ENCODE data around the gene TMEM201.

DNA sequence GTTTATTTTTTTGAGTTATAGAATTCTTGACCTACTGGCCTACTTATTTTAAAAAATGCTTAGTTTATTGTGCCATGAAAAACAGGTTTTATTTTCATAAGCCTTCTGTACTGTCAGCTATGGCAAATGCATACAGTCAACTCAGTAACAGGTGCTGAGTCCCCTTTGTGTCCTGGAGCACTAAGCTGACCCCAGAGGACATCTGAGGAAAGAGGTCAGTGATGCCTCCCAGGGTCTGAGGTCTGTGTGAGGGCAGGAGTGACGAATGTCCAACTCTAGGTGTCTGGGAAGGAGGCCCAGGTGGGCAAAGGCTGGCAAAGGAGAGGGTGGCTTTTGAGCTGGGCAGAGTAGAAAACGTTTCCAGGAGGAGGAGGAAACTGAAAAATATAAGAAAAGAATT is 7.8 kb upstream of the TMEM201 start:
- TF ChIP-seq, protein P1, sequence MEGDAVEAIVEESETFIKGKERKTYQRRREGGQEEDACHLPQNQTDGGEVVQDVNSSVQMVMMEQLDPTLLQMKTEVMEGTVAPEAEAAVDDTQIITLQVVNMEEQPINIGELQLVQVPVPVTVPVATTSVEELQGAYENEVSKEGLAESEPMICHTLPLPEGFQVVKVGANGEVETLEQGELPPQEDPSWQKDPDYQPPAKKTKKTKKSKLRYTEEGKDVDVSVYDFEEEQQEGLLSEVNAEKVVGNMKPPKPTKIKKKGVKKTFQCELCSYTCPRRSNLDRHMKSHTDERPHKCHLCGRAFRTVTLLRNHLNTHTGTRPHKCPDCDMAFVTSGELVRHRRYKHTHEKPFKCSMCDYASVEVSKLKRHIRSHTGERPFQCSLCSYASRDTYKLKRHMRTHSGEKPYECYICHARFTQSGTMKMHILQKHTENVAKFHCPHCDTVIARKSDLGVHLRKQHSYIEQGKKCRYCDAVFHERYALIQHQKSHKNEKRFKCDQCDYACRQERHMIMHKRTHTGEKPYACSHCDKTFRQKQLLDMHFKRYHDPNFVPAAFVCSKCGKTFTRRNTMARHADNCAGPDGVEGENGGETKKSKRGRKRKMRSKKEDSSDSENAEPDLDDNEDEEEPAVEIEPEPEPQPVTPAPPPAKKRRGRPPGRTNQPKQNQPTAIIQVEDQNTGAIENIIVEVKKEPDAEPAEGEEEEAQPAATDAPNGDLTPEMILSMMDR (IDR thresholded peaks at IDR 0.05; ENCODE audit: borderline replicate concordance, extremely low read depth, low read length, poor library complexity, severe bottlenecking): no peak
- TF ChIP-seq EZH2 (IDR thresholded peaks at IDR 0.05; ENCODE audit: borderline replicate concordance, low read depth, low read length, severe bottlenecking): no peak

Data from DND-41 (cell line).